GM12874 (cell line): ENCODE data around the gene MET.

Source experiments
- CTCF ChIP-seq: IDR thresholded peaks from 2 replicates; pipeline ENCODE4 v1.5.1; 2011; ENCODE audit warnings: low read depth, mild to moderate bottlenecking, control low read depth, low read length, moderate library complexity; ENCODE audit not compliant: insufficient read depth

The MET gene

GRCh38 chr7:116709336-116709735 is 37.3 kb downstream of the MET start:
- no peak for TF ChIP-seq CTCF

- TF ChIP-seq CTCF = no peak
These were observed 38.9 kb downstream of the MET start for GRCh38 chr7:116710764-116711452.

GRCh38 chr7:116711790-116712189 is 39.8 kb downstream of the MET start:
- no peak for TF ChIP-seq CTCF

- no peak for TF ChIP-seq CTCF
These were observed 41.5 kb downstream of the MET start for GRCh38 chr7:116713500-116713899.

- TF ChIP-seq CTCF = no peak
These were observed 41.9 kb downstream of the MET start for GRCh38 chr7:116713918-116714317.

GRCh38 chr7:116715077-116715476 is 43.1 kb downstream of the MET start:
- no peak for TF ChIP-seq CTCF

- no peak for TF ChIP-seq CTCF
These were observed 45.1 kb downstream of the MET start for GRCh38 chr7:116717137-116717536.
